Fibroblast of mammary gland (primary cell): ENCODE results near the gene TMEM131L.
"Not testable (repeated sequence)": the region's sequence is repeated elsewhere in the genome, so short reads cannot be mapped to it uniquely, and the experiment has no call there.

Source experiments
- DNase-seq: peaks from one replicate; pipeline ENCODE4 v3.0.0-alpha.2; 2010; ENCODE audit warnings: low read depth
- H3K4me3 ChIP-seq: 2 replicates; pipeline ENCODE4 v1.5.1; 2011; ENCODE audit warnings: low read depth, mild to moderate bottlenecking, low read length, moderate library complexity; ENCODE audit not compliant: control insufficient read depth
- TF ChIP-seq, protein P1 (sequence below): conservative IDR thresholded peaks from 2 replicates; pipeline ENCODE4 v1.5.1; 2011; ENCODE audit warnings: low read depth, low read length, inconsistent platforms; ENCODE audit not compliant: control insufficient read depth, insufficient read depth

Gene TMEM131L

DNA sequence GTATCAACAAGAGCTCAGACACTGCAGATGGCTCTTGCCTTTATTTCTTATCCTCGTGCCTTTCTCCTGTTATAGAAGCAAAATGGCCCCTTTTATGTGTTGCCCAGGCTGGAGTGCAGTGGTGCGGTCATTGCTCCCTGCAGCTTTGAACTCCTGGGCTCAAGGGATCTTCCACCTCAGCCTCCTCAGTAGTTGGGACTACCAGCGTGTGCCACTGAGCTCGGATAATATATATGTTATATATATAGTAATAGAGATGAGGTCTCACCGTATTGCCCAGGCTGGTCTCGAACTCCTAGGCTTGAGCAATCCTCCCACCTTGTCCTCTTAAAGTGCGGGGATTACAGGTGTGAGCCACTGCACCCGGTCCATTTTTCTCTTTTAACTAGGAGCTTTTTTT lies 79.7 kb downstream of the TMEM131L start:
- TF ChIP-seq, protein P1, sequence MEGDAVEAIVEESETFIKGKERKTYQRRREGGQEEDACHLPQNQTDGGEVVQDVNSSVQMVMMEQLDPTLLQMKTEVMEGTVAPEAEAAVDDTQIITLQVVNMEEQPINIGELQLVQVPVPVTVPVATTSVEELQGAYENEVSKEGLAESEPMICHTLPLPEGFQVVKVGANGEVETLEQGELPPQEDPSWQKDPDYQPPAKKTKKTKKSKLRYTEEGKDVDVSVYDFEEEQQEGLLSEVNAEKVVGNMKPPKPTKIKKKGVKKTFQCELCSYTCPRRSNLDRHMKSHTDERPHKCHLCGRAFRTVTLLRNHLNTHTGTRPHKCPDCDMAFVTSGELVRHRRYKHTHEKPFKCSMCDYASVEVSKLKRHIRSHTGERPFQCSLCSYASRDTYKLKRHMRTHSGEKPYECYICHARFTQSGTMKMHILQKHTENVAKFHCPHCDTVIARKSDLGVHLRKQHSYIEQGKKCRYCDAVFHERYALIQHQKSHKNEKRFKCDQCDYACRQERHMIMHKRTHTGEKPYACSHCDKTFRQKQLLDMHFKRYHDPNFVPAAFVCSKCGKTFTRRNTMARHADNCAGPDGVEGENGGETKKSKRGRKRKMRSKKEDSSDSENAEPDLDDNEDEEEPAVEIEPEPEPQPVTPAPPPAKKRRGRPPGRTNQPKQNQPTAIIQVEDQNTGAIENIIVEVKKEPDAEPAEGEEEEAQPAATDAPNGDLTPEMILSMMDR = no peak
- H3K4me3 ChIP-seq = no peak overlapping the region
- no peak for DNase-seq

DNA sequence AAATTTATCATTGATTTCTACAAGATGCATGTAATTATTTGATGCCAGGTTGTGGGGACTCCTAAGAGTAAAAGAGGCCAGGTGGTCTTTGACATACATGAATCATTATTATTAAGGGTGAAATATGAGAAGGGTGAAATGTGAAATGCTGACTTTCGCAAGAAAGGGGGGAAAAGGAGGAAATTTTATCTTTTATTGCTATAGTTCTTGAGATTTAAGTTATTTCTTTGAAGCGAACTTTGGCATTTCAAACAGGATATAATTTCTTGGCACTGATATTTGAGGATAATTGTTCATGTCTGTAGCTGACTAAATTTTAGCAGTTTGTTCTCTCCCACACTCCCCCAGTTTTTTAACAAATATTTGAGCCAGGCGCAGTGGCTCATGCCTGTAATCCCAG lies 80.1 kb downstream of the TMEM131L start:
- H3K4me3 ChIP-seq = no peak overlapping the region
- DNase-seq = no peak
- TF ChIP-seq, protein P1 = no peak

DNA sequence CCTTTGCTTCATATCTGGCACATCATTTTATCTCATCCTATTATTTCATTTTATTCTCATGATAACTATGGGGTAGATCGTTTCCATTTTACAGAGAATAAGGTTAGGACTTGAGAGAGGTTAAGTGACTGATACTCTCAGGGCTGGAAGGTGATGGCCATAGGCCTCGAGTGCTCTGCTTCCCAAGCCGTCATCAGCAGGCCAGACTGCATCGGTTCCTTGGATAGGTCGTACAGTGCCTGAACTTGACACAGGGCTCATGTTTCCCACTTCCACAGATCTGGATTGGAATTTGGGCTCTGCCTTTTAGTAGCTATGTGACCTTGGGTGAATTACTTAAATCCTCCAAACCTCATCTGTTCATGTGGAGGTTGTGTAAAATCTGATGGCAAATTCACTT lies 81.4 kb downstream of the TMEM131L start:
- H3K4me3 ChIP-seq = no peak overlapping the region
- TF ChIP-seq, protein P1 = no peak
- no peak for DNase-seq

DNA sequence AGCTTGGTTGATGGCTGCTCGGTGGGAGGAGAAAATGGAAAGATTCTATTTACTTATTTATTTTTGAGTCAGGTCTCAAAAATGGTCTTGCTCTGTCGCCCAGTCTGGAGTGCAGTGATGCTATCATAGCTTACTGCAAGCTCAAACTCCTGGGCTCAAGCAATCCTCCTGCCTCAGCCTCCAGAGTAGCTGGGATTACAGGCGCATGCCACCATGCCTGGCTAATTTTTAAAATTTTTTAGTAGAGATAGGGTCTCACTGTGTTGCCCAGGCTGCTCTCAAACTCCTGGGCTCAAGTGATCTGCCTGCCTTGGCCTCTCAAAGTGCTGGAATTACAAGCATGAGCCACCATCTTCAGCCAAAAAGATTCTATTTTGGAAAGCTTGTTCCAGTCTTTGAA lies 82.7 kb downstream of the TMEM131L start:
- H3K4me3 ChIP-seq, DNase-seq: not testable (repeated sequence)

DNA sequence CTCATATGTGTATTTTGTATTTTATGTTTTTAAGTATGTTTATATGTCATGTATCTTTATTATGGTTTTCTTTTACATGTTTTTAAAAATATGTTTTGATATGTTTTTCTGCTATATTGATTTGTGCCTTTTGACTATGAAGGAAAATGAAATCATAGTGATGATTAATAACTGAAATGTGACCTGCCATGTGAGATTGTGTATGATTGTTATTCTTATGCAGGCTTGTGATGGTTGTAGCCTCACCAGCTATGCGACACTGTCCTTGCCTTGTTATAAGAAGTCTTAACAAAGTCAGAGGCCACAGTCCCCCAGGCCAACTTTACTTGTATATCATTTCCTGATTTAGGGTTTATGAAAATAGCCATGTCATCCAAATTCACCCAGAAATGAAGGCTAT lies 83.2 kb downstream of the TMEM131L start:
- no peak for DNase-seq
- TF ChIP-seq, protein P1 = no peak
- H3K4me3 ChIP-seq = no peak overlapping the region

DNA sequence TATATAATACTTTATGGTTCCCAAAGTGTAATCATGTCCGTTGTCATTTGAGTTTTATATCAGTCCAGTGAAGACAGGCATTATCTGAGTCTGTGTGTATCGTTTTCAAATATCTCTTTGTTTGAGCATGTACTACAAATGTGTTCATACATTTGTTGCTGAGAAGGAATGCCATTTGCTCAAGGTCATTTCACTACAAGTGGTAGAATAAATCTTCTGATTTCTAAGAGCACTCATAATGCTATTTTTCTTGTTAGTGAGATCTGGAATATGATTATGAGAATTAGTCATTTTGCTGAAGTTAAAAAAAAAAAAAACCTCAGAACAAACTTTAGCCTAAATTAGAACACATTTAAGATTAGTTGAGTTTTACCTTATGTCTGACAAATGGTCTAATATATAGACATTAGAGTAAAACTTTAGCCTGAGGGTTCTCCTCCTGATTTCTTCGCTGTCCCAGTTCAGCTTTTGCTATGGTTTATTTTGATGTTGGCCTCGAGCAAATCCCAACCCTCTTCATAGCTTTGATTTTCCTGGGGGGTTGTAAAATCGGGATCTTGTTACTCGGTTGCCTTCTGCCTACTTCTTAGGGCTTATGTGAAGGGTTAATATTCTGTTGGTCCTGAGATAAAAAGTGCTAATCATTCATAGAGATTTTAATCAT lies 87.1 kb downstream of the TMEM131L start:
- no peak for DNase-seq
- TF ChIP-seq, protein P1 = no peak
- H3K4me3 ChIP-seq = no peak overlapping the region

DNA sequence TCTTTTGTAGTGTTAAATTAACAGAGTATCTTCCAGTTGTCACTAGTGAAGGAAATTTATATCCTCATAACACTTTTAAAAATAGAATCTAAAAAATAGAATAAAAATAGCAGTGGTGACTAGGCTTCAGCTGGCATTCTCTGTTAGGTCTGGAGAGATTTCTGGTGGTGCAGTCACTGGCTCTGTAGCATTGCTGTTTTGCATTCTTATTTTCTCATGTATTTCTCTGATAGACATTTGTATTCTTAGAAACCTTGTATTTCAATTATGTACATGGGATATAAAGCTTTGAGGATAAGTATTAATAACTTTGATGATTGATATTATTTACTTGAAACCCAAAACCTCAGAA lies 87.6 kb downstream of the TMEM131L start:
- TF ChIP-seq, protein P1 = no peak
- DNase-seq = no peak
- no peak overlapping the region for H3K4me3 ChIP-seq
